ENCODE data around the gene GCC2.

The GCC2 gene, protein sequence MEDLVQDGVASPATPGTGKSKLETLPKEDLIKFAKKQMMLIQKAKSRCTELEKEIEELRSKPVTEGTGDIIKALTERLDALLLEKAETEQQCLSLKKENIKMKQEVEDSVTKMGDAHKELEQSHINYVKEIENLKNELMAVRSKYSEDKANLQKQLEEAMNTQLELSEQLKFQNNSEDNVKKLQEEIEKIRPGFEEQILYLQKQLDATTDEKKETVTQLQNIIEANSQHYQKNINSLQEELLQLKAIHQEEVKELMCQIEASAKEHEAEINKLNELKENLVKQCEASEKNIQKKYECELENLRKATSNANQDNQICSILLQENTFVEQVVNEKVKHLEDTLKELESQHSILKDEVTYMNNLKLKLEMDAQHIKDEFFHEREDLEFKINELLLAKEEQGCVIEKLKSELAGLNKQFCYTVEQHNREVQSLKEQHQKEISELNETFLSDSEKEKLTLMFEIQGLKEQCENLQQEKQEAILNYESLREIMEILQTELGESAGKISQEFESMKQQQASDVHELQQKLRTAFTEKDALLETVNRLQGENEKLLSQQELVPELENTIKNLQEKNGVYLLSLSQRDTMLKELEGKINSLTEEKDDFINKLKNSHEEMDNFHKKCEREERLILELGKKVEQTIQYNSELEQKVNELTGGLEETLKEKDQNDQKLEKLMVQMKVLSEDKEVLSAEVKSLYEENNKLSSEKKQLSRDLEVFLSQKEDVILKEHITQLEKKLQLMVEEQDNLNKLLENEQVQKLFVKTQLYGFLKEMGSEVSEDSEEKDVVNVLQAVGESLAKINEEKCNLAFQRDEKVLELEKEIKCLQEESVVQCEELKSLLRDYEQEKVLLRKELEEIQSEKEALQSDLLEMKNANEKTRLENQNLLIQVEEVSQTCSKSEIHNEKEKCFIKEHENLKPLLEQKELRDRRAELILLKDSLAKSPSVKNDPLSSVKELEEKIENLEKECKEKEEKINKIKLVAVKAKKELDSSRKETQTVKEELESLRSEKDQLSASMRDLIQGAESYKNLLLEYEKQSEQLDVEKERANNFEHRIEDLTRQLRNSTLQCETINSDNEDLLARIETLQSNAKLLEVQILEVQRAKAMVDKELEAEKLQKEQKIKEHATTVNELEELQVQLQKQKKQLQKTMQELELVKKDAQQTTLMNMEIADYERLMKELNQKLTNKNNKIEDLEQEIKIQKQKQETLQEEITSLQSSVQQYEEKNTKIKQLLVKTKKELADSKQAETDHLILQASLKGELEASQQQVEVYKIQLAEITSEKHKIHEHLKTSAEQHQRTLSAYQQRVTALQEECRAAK (N-terminal part only)

DNA sequence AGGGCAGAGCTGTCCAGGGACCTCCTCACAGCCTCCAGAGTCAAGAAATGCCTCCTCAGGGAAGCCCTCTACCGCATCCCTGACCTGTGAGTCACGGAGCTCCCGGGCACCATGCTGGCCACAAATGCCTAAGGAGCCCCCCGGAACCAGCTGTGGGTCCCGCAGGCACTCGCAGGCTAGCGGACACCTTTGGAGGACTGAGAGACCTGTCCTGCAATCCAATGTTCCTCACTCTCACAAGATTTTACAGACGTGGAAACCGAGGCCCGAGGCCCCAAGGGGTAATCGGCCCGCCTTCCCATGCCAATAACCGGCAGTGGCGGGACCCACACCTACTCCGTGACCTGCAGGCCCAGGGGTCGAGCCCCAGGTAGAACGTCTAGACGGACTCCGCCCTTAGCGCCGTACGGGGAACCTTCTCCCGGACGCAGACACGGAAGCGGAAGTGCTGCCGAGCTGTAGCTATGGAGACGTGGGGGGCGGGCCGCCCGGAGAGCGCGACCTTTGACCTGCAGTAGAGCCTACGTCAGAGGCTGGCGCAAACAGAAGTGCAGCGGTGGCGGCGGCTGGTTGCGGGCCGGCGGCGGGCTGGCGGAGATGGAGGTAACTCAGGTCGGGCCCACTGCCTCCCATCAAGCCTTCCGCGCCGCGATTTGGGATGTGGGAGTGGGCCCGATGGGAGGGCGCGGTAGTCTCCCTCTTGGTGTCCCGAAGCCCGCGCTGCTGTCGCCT is at the start of gene GCC2:
Gene GCC2, plus strand, starts transcription at position 529 of the 732 bp plus-strand sequence. Its CDS starts 69 bp downstream, at position 598.
- peak within 1 kb of the TSS; percentile 89 for H3K9ac ChIP-seq (ENCODE audit: low read length)
- H3K27ac ChIP-seq (ENCODE audit: low read length): peak within 1 kb of the TSS; percentile 46
- peak within 1 kb of the TSS; percentile 82 for H3K4me3 ChIP-seq (ENCODE audit: low read length)
- H3K27me3 ChIP-seq (ENCODE audit: control insufficient read depth, insufficient read depth, low read length): no peaks in the 10 kb centered on the region
- no peaks in the 10 kb centered on the region for H3K9me3 ChIP-seq (ENCODE audit: control insufficient read depth, low read depth, low read length)
- H3K36me3 ChIP-seq (ENCODE audit: control insufficient read depth, low read depth, low read length): peaks cover 18% of the 10 kb centered on the region
- H3K4me1 ChIP-seq (ENCODE audit: control insufficient read depth, low read depth, low read length): peaks cover 5% of the 10 kb centered on the region

DNA sequence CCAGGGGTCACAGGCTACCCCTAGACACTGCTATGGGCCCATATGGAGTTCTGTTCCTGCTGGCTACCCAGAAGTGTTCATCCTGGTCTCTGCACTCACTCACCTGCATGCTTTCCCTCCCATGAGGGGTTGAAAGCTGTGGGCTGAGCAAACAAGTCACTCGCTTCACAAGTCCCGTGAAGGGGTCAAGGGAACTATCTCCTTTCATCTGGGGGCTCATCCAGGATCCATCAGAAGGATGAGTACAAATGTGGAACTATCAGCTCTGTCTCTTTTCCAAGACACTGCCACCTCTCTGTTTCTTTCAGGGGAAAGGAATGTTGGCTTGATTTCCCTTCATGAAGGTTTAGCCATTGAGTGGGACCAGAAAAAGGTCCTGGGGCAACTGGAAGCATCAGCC is 49.5 kb upstream of the GCC2 start:
- no peaks in the 10 kb centered on the region for H3K9me3 ChIP-seq (ENCODE audit: control insufficient read depth, low read depth, low read length)
- no peaks in the 10 kb centered on the region for H3K36me3 ChIP-seq (ENCODE audit: control insufficient read depth, low read depth, low read length)
- no peak overlapping the region for H3K9ac ChIP-seq (ENCODE audit: low read length)
- H3K27ac ChIP-seq (ENCODE audit: low read length): no peak overlapping the region
- H3K4me1 ChIP-seq (ENCODE audit: control insufficient read depth, low read depth, low read length): peaks cover 30% of the 10 kb centered on the region
- no peak overlapping the region for H3K4me3 ChIP-seq (ENCODE audit: low read length)
- no peaks in the 10 kb centered on the region for H3K27me3 ChIP-seq (ENCODE audit: control insufficient read depth, insufficient read depth, low read length)

DNA sequence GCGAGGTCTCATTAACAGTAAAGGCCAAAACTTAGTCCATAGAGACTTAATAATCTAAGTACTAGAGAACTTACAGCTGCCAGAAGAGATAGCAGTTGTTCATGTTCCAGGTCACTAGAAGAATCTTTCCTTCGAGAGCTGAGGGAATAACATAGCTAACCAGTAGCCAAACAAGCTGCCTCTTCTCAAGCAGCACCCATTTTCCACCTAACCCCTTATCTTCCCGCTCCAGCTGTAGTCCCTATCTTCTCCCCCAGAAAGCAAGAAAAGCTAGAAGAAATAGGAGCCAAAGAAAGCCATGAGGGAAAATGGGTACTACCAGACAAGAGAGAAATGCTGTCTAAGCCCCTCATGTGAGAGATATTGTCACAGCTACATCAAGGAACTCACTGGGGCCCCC is 47.2 kb upstream of the GCC2 start:
- Histone ChIP-seq H3K4me1 (ENCODE audit: control insufficient read depth, low read depth, low read length) (peaks cover 20% of the 10 kb centered on the region), H3K9me3 (ENCODE audit: control insufficient read depth, low read depth, low read length) (peaks cover 9% of the 10 kb centered on the region), H3K27me3 (ENCODE audit: control insufficient read depth, insufficient read depth, low read length) (no peaks in the 10 kb centered on the region), H3K27ac (ENCODE audit: low read length) (no peak overlapping the region), H3K4me3 (ENCODE audit: low read length) (no peak overlapping the region), H3K36me3 (ENCODE audit: control insufficient read depth, low read depth, low read length) (no peaks in the 10 kb centered on the region), H3K9ac (ENCODE audit: low read length) (no peak overlapping the region)

DNA sequence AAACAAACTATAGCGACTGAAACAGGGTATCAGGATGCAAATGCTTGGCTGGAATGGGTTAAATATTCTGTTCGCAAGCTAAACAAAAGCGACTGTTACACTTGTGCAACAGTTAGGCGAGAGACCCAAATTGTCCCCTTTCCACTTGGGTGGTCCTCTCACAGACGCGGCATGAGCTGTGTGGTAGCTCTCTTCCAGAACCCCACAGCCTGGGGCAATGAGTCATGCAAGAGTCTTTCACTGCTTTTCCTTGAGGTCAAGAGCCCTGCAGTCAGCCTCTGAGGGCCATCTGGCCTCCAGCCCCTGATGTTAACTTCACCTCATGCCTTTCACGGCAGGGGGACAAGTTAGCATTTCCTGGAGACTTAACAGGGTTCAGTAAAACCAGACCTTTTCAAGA is 45.5 kb upstream of the GCC2 start:
- no peak overlapping the region for H3K27ac ChIP-seq (ENCODE audit: low read length)
- H3K9me3 ChIP-seq (ENCODE audit: control insufficient read depth, low read depth, low read length): peaks cover 9% of the 10 kb centered on the region
- no peaks in the 10 kb centered on the region for H3K36me3 ChIP-seq (ENCODE audit: control insufficient read depth, low read depth, low read length)
- no peak overlapping the region for H3K4me3 ChIP-seq (ENCODE audit: low read length)
- peaks cover 10% of the 10 kb centered on the region for H3K4me1 ChIP-seq (ENCODE audit: control insufficient read depth, low read depth, low read length)
- H3K27me3 ChIP-seq (ENCODE audit: control insufficient read depth, insufficient read depth, low read length): no peaks in the 10 kb centered on the region
- no peak overlapping the region for H3K9ac ChIP-seq (ENCODE audit: low read length)

DNA sequence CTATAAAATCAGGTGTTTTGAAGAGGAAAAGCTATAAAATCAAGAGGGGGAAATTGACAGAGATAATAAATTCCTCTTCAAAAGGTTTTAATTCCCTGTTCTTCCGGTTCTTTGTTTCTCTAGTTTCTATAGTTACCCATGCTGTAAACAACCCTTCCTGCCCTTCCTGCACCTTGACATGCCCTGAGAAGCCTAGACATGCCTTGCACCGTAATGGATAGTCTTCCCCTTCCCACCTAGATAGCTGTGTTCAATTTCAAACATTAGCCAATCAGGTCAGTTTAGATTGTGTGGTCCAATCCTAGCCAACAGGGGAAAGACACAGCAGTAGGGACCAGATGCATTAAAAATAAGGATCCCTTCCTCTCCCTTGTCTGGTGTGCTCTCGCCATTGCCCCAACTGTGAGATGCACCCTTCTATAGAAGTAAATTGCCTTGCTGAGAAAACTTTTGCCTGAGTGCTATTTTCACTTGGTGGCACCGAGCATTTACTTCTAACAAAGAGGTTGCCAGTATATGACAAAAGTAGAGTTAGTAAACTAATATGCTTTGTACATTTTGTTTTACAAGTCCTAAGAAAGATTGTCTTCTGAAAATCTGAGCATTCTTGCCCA is 44.1 kb upstream of the GCC2 start:
- Histone ChIP-seq H3K9me3 (ENCODE audit: control insufficient read depth, low read depth, low read length) (peaks cover 9% of the 10 kb centered on the region), H3K9ac (ENCODE audit: low read length) (no peak overlapping the region), H3K27ac (ENCODE audit: low read length) (no peak overlapping the region), H3K4me3 (ENCODE audit: low read length) (no peak overlapping the region), H3K27me3 (ENCODE audit: control insufficient read depth, insufficient read depth, low read length) (no peaks in the 10 kb centered on the region), H3K36me3 (ENCODE audit: control insufficient read depth, low read depth, low read length) (no peaks in the 10 kb centered on the region), H3K4me1 (ENCODE audit: control insufficient read depth, low read depth, low read length) (peaks cover 10% of the 10 kb centered on the region)

DNA sequence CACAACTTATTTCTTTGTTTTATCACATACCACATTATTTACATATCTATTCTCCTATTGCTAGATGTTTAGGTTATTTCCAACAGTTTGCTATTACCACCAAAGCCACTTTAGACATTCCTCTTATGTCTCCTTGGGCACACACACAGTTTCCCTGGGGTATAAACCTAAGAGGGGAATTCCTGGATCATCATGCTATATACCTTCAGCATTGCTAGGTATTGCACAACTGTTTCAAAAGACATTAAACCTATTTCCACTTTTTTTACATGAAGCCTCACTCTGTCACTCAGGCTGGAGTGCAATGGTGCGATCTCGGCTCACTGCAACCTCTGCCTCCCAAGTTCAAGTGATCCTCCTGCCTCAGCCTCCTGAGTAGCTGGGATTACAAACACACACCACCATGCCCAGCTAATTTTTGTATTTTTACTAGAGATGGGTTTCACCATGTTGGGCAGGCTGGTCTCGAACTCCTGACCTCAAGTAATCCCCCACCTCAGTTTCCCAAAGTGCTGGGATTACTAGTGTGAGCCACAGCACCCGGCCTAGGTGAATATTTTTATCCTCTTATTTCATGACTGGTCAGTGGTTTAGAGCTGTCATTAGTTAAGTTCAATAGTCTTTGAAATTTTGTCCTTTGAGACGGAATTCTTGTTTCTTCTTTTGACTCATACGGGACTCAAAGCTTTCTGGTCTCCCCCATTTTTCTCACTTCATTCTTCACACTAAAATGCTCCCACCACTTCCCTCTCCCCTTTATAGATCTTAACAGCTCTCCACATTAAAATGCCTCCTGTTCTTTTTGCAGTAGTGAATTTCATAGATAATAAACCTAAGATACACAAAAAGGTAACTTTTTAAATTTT is 40.9 kb upstream of the GCC2 start:
- no peak overlapping the region for H3K27ac ChIP-seq (ENCODE audit: low read length)
- no peak overlapping the region for H3K9ac ChIP-seq (ENCODE audit: low read length)
- H3K4me1 ChIP-seq (ENCODE audit: control insufficient read depth, low read depth, low read length): peaks cover 8% of the 10 kb centered on the region
- H3K36me3 ChIP-seq (ENCODE audit: control insufficient read depth, low read depth, low read length): no peaks in the 10 kb centered on the region
- H3K9me3 ChIP-seq (ENCODE audit: control insufficient read depth, low read depth, low read length): peaks cover 9% of the 10 kb centered on the region
- no peak overlapping the region for H3K4me3 ChIP-seq (ENCODE audit: low read length)
- no peaks in the 10 kb centered on the region for H3K27me3 ChIP-seq (ENCODE audit: control insufficient read depth, insufficient read depth, low read length)

DNA sequence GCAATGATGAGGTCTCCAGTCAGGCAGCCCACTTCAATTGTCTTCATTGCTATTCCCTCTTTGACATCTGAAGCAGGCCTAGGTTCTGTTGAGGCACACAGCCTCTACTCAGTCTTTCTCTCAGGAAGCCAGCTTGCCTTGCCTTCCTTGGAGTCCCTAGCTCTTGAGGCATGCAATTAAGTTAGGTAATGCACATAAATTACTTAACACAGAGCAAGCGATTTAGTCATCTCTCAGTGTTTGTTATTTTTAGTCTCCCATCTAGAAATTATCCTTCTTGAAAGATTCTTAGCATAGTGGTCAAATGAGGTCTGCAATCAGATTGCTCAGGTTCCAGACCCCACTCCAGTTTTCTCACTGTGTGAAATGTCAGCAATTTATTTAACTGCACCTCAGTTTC is 39.2 kb upstream of the GCC2 start:
- Histone ChIP-seq H3K27me3 (ENCODE audit: control insufficient read depth, insufficient read depth, low read length) (no peaks in the 10 kb centered on the region), H3K9ac (ENCODE audit: low read length) (no peak overlapping the region), H3K4me3 (ENCODE audit: low read length) (no peak overlapping the region), H3K4me1 (ENCODE audit: control insufficient read depth, low read depth, low read length) (no peaks in the 10 kb centered on the region), H3K27ac (ENCODE audit: low read length) (no peak overlapping the region), H3K36me3 (ENCODE audit: control insufficient read depth, low read depth, low read length) (no peaks in the 10 kb centered on the region), H3K9me3 (ENCODE audit: control insufficient read depth, low read depth, low read length) (peaks cover 9% of the 10 kb centered on the region)

DNA sequence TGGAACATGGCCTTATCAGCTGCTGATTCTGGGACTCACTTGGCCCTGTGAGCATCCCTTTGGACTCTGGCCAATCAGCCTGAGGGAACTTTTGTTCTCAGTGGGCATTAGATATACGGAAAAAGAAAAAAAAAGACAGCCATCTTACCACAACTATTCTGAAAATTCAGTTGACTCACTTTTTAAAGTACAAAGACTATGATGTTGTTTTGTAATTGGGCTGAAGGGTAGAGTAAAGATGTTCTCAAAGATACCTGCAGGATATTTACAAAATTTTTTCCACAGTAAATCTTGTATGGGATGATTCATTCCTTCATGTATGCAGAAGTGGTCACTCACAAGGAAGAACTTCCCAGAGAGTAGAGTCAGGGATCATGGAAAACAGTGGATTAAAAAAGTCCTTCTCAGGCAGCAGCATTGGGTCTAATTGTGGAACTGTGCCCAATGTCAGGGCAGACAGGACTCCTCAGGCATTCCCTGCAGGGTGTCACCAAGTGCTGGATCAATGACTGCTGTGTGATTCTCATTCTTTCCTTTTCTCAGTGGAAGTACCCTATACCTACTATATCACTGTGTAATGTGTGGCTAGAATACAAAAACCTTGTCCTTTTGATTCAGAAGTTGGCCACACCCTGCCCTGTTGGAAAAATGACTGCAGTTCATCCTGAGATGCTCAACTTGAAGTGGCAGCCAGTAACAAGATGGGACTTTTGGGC is 35.9 kb upstream of the GCC2 start:
- H3K9ac ChIP-seq (ENCODE audit: low read length): no peak overlapping the region
- no peak overlapping the region for H3K27ac ChIP-seq (ENCODE audit: low read length)
- H3K27me3 ChIP-seq (ENCODE audit: control insufficient read depth, insufficient read depth, low read length): no peaks in the 10 kb centered on the region
- H3K9me3 ChIP-seq (ENCODE audit: control insufficient read depth, low read depth, low read length): no peaks in the 10 kb centered on the region
- H3K36me3 ChIP-seq (ENCODE audit: control insufficient read depth, low read depth, low read length): no peaks in the 10 kb centered on the region
- no peak overlapping the region for H3K4me3 ChIP-seq (ENCODE audit: low read length)
- no peaks in the 10 kb centered on the region for H3K4me1 ChIP-seq (ENCODE audit: control insufficient read depth, low read depth, low read length)

DNA sequence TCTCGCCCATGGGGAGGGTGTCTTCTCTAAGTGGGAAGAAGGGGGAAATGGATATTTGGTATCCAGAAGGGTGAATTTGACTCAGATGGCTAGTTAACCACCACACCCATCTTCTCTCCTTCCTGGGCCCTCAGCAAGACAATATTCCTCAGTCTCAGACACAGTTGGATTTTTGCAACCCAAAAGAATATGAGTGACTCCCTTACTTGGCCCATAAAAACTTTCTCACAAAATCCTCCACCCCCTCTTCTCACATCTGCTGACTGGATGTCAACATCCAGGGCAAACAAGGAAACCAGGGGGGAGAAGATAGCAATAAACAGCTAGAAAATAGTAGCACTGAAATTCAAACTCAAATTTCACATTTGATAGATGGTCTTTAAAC is 35.3 kb upstream of the GCC2 start:
- Histone ChIP-seq H3K27me3 (ENCODE audit: control insufficient read depth, insufficient read depth, low read length) (no peaks in the 10 kb centered on the region), H3K9me3 (ENCODE audit: control insufficient read depth, low read depth, low read length) (no peaks in the 10 kb centered on the region), H3K9ac (ENCODE audit: low read length) (no peak overlapping the region), H3K36me3 (ENCODE audit: control insufficient read depth, low read depth, low read length) (no peaks in the 10 kb centered on the region), H3K27ac (ENCODE audit: low read length) (no peak overlapping the region), H3K4me1 (ENCODE audit: control insufficient read depth, low read depth, low read length) (no peaks in the 10 kb centered on the region), H3K4me3 (ENCODE audit: low read length) (no peak overlapping the region)
